HUES6 (cell line): ENCODE data around the gene CHRM1.

ENCODE experiments used
- H3K27ac ChIP-seq: 2 replicates; pipeline ENCODE4 v1.7.0; 2013; ENCODE audit warnings: low read depth, mild to moderate bottlenecking, low read length, inconsistent platforms
- H3K27me3 ChIP-seq: 2 replicates; pipeline ENCODE4 v1.6.1; 2013; ENCODE audit warnings: low read length; ENCODE audit not compliant: control insufficient read depth, insufficient read depth
- H3K36me3 ChIP-seq: 2 replicates; pipeline ENCODE4 v1.6.1; 2013; ENCODE audit warnings: low read length; ENCODE audit not compliant: control insufficient read depth, insufficient read depth
- H3K4me1 ChIP-seq: 2 replicates; pipeline ENCODE4 v1.6.1; 2013; ENCODE audit warnings: low read length; ENCODE audit not compliant: control insufficient read depth, insufficient read depth
- H3K4me3 ChIP-seq: 2 replicates; pipeline ENCODE4 v1.5.1; 2013; ENCODE audit warnings: low read depth, low read length
- H3K9ac ChIP-seq: one replicate; pipeline ENCODE4 v1.6.1; 2013; ENCODE audit warnings: mild to moderate bottlenecking, low read length
- H3K9me3 ChIP-seq: 2 replicates; pipeline ENCODE4 v1.6.1; 2013; ENCODE audit warnings: low read depth, low read length; ENCODE audit not compliant: control insufficient read depth, insufficient read depth

Gene CHRM1

DNA sequence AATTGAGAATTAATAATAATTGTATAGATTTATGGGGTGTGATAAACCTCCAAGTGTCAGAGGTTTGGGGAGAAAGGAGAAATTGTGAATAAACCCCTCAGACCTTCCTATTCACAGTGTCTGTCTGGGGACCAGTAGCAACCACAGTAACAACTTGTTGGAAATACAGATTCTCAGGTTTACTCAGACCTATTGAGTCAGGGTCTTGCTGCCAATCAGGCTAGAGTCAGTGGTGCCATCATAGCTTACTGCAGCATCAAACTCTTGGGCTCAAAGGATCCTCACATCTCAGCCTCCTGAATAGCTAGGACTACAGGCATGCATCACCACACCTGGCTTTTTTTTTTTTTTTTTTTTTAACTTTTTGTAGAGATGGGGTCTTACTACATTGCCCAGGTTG is 23.1 kb downstream of the CHRM1 start:
- no peaks in the 10 kb centered on the region for H3K9me3 ChIP-seq
- no peaks in the 10 kb centered on the region for H3K27me3 ChIP-seq
- no peaks in the 10 kb centered on the region for H3K36me3 ChIP-seq
- no peak overlapping the region for H3K4me3 ChIP-seq
- H3K27ac ChIP-seq = no peak overlapping the region
- H3K9ac ChIP-seq = no peak overlapping the region
- H3K4me1 ChIP-seq = peaks cover 9% of the 10 kb centered on the region

DNA sequence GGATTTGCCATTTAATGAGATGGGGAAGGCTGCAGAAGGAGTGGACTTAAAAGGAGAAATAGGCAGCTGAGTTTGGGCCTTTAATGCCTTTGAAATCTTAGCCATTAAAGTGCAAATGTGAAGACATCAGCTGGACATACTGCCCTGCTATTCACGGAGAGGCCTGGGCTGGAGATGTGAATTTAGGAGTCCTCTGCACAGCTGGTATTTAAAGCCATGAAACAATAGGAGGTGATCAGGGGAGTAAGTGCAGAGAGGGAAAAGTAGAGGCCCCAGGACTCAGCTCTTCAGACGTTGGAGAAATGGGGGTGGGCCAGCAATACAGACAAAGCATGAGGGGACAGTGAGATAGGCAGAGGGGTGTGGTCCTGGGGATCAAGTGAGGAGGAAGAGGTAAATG is 23.9 kb downstream of the CHRM1 start:
- Histone ChIP-seq H3K9ac (no peak overlapping the region), H3K27ac (no peak overlapping the region)

DNA sequence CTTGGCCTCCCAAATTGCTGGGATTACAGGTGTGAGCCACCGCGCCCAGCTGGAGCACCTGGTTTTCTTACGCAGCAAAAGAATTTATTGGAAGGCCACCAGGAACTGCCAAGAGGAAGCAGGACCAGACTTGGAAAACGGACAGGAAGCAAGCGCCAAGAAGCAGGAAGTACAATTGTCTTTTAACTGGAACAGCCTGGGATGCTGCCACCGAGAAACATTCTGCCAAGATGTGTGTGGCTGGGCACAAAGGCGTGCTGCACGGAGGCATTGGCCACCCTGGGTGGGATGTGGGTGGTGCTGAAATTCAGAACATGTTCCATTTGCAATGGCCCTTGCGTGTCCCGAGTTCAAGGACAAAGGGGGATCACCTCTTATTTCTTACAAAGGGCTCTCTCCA is 25.1 kb downstream of the CHRM1 start:
- Histone ChIP-seq H3K36me3 (no peaks in the 10 kb centered on the region), H3K4me1 (peaks cover 9% of the 10 kb centered on the region), H3K4me3 (no peak overlapping the region), H3K9me3 (no peaks in the 10 kb centered on the region), H3K27ac (no peak overlapping the region), H3K27me3 (no peaks in the 10 kb centered on the region), H3K9ac (no peak overlapping the region)

More for the DNA sequence above, 23.9 kb downstream of the CHRM1 start:
- Histone ChIP-seq H3K9me3 (no peaks in the 10 kb centered on the region), H3K36me3 (no peaks in the 10 kb centered on the region), H3K27me3 (no peaks in the 10 kb centered on the region), H3K4me3 (no peak overlapping the region), H3K4me1 (peaks cover 9% of the 10 kb centered on the region)

DNA sequence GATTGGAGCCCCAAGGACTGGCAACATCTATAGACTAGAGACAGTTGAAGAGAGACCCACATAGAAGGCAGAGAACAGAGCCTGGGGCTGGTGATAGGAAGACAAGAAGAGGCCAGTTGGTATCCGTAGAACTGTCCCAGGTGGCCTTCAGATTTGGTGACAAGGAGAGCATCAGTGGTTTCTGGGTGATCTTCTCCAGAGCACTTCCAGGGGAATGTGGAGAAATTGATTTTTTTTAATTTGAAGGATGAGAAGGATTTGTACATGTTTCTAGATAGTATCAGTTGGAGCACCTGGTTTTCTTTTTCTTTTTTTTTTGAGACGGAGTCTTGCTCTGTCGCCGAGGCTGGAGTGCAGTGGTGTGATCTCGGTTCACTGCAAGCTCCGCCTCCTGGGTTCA is 25.7 kb downstream of the CHRM1 start:
- no peaks in the 10 kb centered on the region for H3K9me3 ChIP-seq
- H3K9ac ChIP-seq = no peak overlapping the region
- H3K4me1 ChIP-seq = peaks cover 9% of the 10 kb centered on the region
- no peaks in the 10 kb centered on the region for H3K27me3 ChIP-seq
- H3K4me3 ChIP-seq = no peak overlapping the region
- H3K27ac ChIP-seq = no peak overlapping the region
- H3K36me3 ChIP-seq = no peaks in the 10 kb centered on the region

DNA sequence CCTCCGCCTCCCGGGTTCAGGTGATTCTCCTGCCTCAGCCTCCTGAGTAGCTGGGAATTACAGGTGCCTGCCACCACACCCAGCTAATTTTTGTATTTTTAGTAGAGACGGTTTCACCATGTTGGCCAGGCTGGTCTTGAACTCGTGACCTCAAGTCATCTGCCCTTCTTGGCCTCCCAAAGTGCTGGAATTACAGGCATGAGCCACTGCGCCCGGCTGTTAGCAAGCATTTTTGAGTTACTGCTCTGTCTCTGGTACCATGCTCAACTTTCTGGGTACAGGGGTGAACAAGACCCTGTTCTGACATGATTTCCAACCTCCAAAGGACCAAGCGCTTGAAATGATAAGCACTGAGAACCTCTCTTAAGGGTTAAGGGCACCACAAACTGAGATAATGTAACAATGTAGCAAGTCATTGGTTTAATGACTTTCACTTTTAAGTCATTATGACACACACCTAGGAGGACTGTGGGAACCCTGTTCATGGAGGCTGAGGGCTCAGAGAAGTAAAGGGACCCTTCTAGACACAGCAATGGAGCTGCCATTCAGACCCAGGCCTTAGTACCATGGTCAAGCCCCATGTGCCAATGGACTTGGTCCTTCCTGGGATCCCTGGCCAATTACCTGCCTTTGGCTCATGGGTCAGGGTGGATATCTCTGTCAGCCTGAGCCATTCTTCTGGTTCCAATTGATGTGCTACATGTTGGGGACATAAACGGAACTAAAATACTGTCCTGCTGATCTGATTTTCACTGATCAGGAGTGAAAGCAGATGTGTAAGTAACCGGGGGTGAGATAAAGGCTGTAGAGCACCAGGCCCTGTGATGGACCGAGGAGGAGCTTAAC is 28.9 kb downstream of the CHRM1 start:
- Histone ChIP-seq H3K4me1 (peaks cover 7% of the 10 kb centered on the region), H3K9me3 (no peaks in the 10 kb centered on the region), H3K9ac (no peak overlapping the region), H3K27me3 (no peaks in the 10 kb centered on the region), H3K36me3 (peaks cover 23% of the 10 kb centered on the region), H3K27ac (no peak overlapping the region), H3K4me3 (no peak overlapping the region)

DNA sequence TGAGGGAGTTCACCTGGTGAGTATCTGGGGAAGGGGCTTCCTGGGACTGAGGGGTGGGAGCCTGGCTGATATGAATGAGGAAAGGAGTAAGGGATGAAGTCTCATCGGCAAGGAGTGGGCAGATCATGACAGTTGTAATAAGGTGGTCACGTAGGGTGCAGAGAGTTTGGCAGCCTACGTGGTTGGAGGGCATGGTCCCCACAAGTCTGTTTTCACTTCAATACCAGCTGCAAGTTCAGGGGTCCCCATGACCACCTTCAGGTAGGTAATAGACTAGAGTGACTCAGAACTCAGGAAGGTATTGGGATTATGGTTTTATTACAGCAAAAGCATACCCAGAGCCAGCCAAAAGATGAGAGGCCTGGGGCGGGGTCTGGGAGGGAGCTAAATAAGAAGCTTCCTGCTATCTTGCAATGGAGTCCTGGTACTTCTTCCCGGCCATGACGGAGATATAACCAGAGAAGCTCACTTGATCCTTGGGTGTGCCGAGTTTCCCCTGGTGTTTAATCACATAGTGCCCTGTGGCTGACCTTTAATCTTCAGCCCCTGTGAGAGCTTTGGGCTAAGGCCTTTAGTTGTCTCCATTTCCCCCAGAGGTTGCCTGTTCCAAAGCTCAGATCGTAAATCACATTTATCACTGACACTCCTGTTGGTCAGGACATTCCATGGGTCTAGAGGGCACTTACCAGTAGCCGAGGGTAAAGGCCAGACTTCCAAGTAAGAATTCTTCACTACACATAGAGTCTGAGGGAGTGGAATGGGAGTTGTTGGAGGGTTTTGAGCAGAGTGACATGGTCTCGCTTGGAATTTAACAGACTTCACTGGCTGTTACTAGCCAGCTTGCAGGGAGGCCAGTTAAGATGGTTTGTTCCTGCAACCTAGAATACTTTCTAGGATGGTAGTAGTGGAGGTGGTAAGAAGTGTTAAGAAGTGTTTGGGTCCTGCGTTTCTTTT is 31.4 kb downstream of the CHRM1 start:
- H3K27ac ChIP-seq = no peak overlapping the region

DNA sequence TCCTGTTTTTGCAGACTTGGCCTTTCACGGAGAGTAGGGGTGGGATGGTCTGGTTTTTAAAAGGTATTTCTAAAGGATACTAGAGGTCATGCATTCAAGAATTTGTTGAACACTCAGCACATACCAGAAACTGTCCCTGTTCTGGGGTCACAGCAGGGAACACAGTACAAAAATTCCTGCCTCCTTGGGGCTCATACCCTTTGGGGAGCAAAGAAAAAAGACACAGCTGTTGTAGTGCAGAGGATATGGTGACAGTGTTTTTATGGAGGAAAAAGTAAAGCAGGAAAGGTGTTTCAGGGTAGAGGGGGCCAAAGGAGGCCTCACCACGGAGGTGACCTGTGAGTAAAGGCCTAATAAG is 32.1 kb downstream of the CHRM1 start:
- Histone ChIP-seq H3K4me1 (peaks cover 9% of the 10 kb centered on the region; the same call in 1 of the 2 replicates), H3K9ac (no peak overlapping the region), H3K27me3 (no peaks in the 10 kb centered on the region), H3K27ac (no peak overlapping the region), H3K4me3 (no peak overlapping the region), H3K9me3 (no peaks in the 10 kb centered on the region), H3K36me3 (peaks cover 55% of the 10 kb centered on the region)

More for the DNA sequence above, 31.4 kb downstream of the CHRM1 start:
- no peak overlapping the region for H3K9ac ChIP-seq
- no peak overlapping the region for H3K4me3 ChIP-seq
- H3K4me1 ChIP-seq = peaks cover 8% of the 10 kb centered on the region; the same call in 1 of the 2 replicates
- no peaks in the 10 kb centered on the region for H3K9me3 ChIP-seq
- H3K27me3 ChIP-seq = no peaks in the 10 kb centered on the region
- peaks cover 49% of the 10 kb centered on the region for H3K36me3 ChIP-seq

DNA sequence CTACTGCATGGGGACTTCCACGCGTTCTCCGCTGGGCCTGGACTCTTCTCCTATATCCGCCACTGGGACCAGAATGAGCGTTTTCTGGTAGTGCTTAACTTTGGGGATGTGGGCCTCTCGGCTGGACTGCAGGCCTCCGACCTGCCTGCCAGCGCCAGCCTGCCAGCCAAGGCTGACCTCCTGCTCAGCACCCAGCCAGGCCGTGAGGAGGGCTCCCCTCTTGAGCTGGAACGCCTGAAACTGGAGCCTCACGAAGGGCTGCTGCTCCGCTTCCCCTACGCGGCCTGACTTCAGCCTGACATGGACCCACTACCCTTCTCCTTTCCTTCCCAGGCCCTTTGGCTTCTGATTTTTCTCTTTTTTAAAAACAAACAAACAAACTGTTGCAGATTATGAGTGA is 32.8 kb downstream of the CHRM1 start:
- no peaks in the 10 kb centered on the region for H3K27me3 ChIP-seq
- H3K4me3 ChIP-seq = no peak overlapping the region
- peaks cover 16% of the 10 kb centered on the region for H3K4me1 ChIP-seq
- no peaks in the 10 kb centered on the region for H3K9me3 ChIP-seq
- peaks cover 62% of the 10 kb centered on the region for H3K36me3 ChIP-seq
- H3K27ac ChIP-seq = no peak overlapping the region
- H3K9ac ChIP-seq = no peak overlapping the region

DNA sequence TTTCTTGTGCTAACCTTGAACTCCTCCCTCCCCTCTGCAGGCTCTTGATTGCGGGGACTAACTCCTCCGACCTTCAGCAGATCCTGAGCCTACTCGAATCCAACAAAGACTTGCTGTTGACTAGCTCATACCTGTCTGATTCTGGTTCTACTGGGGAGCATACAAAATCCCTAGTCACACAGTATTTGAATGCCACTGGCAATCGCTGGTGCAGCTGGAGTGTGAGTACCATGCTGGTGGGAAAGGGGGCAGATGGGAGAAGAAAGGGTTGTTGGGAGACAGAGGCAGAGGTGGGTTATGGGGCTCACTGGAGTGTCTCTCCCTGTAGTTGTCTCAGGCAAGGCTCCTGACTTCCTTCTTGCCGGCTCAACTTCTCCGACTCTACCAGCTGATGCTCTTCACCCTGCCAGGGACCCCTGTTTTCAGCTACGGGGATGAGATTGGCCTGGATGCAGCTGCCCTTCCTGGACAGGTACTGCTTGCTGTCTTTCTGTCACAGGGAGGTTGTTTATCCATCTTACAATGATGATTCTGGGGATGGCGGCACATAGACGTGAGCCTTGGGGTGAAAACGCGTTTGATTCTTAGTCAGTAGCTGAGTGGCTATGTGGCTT is 35.9 kb downstream of the CHRM1 start:
- Histone ChIP-seq H3K4me3 (no peak overlapping the region), H3K4me1 (peaks cover 31% of the 10 kb centered on the region), H3K9me3 (no peaks in the 10 kb centered on the region), H3K9ac (no peak overlapping the region), H3K36me3 (peaks cover 85% of the 10 kb centered on the region), H3K27ac (no peak overlapping the region), H3K27me3 (no peaks in the 10 kb centered on the region)

DNA sequence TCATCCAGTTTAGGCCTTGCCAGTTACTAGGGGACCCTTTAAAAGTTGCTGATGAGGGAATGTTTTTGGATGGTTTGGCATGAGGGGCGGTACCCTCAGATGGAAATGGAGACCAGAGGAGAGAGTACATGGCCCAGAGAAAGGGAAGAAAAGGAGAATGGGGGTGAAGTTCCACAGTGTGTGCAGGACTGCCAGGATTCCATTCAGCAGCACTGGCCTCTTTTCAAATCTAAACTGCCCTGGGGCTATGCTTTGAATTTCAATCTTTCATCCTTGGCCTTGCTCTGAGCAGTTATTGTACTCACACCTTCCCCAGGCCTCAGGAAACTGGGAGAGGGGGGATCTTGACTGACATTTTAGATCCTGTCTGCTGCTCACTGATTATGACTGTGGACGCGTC is 37.5 kb downstream of the CHRM1 start:
- peak overlapping the region; percentile 98 for H3K9ac ChIP-seq
- H3K27me3 ChIP-seq = no peaks in the 10 kb centered on the region
- H3K9me3 ChIP-seq = no peaks in the 10 kb centered on the region
- H3K4me1 ChIP-seq = peaks cover 38% of the 10 kb centered on the region
- H3K36me3 ChIP-seq = peaks cover 86% of the 10 kb centered on the region
- H3K4me3 ChIP-seq = peak overlapping the region; percentile 93
- peak overlapping the region; percentile 98 for H3K27ac ChIP-seq
